Liver (tissue), 9 donors: ENCODE results near the gene MCCC1. TPM values are rescaled to one million over a fixed set of nuclear protein-coding genes. Genes with fewer than 3 reads are reported as not detected.

ENCODE experiments used
- DNase-seq: peaks from one replicate; pipeline ENCODE4 v3.0.0-alpha.2; 2017; ENCODE audit warnings: low spot score
- H3K27ac ChIP-seq, 2 donors: one replicate each; pipeline ENCODE4 v1.7.0; 2013; ENCODE audit warnings: inconsistent platforms in 2 of 2, low read length in 2 of 2, control low read depth in 1 of 2, low read depth in 1 of 2, mild to moderate bottlenecking in 1 of 2
- H3K27me3 ChIP-seq, 4 donors: one replicate each; pipeline versions ENCODE4 v1.6.1 to v1.7.0; 2013; ENCODE audit warnings: low read length in 3 of 4, inconsistent platforms in 1 of 4, mild to moderate bottlenecking in 1 of 4, moderate library complexity in 1 of 4; ENCODE audit not compliant: control insufficient read depth in 4 of 4, insufficient read depth in 4 of 4
- H3K36me3 ChIP-seq, 4 donors: one replicate each; pipeline versions ENCODE4 v1.6.1 to v1.7.0; 2013; ENCODE audit warnings: low read length in 3 of 4, mild to moderate bottlenecking in 3 of 4, low read depth in 1 of 4, moderate library complexity in 1 of 4; ENCODE audit not compliant: control insufficient read depth in 4 of 4, insufficient read depth in 3 of 4
- H3K4me1 ChIP-seq, 4 donors: one replicate each; pipeline versions ENCODE4 v1.6.1 to v1.7.0; 2013; ENCODE audit warnings: low read length in 3 of 4, mild to moderate bottlenecking in 3 of 4, moderate library complexity in 1 of 4; ENCODE audit not compliant: control insufficient read depth in 4 of 4, insufficient read depth in 4 of 4
- H3K4me3 ChIP-seq, 3 donors: one replicate each; pipeline versions ENCODE4 v1.6.1 to v1.7.0; 2013; ENCODE audit warnings: low read length in 3 of 3, control low read depth in 1 of 3, low read depth in 1 of 3, mild to moderate bottlenecking in 1 of 3
- H3K9ac ChIP-seq, 2 donors: one replicate each; pipeline ENCODE4 v1.7.0; 2013; ENCODE audit warnings: low read length in 2 of 2, mild to moderate bottlenecking in 2 of 2, moderate library complexity in 2 of 2, control low read depth in 1 of 2, low read depth in 1 of 2
- H3K9me3 ChIP-seq, 4 donors: one replicate each; pipeline versions ENCODE4 v1.6.1 to v1.7.0; 2013; ENCODE audit warnings: low read length in 3 of 4; ENCODE audit not compliant: control insufficient read depth in 4 of 4
- FOXA2 ChIP-seq: IDR thresholded peaks from 2 replicates; pipeline ENCODE4 v1.6.1; 2016; ENCODE audit warnings: antibody characterized with exemption
- GABPA ChIP-seq, 2 donors: IDR thresholded peaks in 1 of 2; conservative IDR thresholded peaks in 1 of 2; 2 replicates each; pipeline ENCODE4 v1.6.1; 2016; ENCODE audit warnings: antibody characterized with exemption in 2 of 2, mild to moderate bottlenecking in 1 of 2, moderate library complexity in 1 of 2
- HNF4A ChIP-seq, 2 donors: conservative IDR thresholded peaks; 2 replicates each; pipeline ENCODE4 v1.6.1; 2016; ENCODE audit warnings: antibody characterized with exemption in 2 of 2, mild to moderate bottlenecking in 2 of 2
- HNF4G ChIP-seq: IDR thresholded peaks from 2 replicates; pipeline ENCODE4 v1.6.1; 2016; ENCODE audit warnings: antibody characterized with exemption
- NR2F2 ChIP-seq: IDR thresholded peaks from 2 replicates; pipeline ENCODE4 v1.6.1; 2016; ENCODE audit warnings: antibody characterized with exemption
- RAD21 ChIP-seq, 2 donors: IDR thresholded peaks; 2 replicates each; pipeline ENCODE4 v1.6.1; 2016; ENCODE audit warnings: antibody characterized with exemption in 2 of 2, mild to moderate bottlenecking in 2 of 2
- RXRA ChIP-seq, 2 donors: IDR thresholded peaks; 2 replicates each; pipeline ENCODE4 v1.6.1; 2017 to 2018; ENCODE audit warnings: antibody characterized with exemption in 2 of 2, mild to moderate bottlenecking in 1 of 2
- SP1 ChIP-seq: IDR thresholded peaks from 2 replicates; pipeline ENCODE4 v1.6.1; 2018; ENCODE audit warnings: antibody characterized with exemption, mild to moderate bottlenecking
- TAF1 ChIP-seq: conservative IDR thresholded peaks from 2 replicates; pipeline ENCODE4 v1.6.1; 2016; ENCODE audit warnings: antibody characterized with exemption, mild to moderate bottlenecking
- YY1 ChIP-seq: IDR thresholded peaks from 2 replicates; pipeline ENCODE4 v1.6.1; 2016; ENCODE audit warnings: antibody characterized with exemption, mild to moderate bottlenecking
- WGBS: extraction: QIAGEN DNeasy Blood & Tissue Kit; methylation state at CpG from one replicate; pipeline ENCODE4 v1.1.7; 2013; 5-methylcytosine and 5-hydroxymethylcytosine counted together
- polyA plus RNA-seq, 2 donors: library from polyadenylated mRNA; stranded (reverse) in 1 of 2; unstranded in 1 of 2; fragments of 200-250 nt in 1 of 2; fragments of >200 nt in 1 of 2; fragmentation: Nextera tagmentation in 1 of 2; extraction: Ambion mirVana in 1 of 2; gene quantifications; one replicate each; pipeline versions ENCODE4 v1.2.1 to v1.2.3, GENCODE V29; 2013 to 2015
- total RNA-seq, 2 donors: library from RNA; depleted of rRNA; stranded (reverse); fragments of >200 nt; gene quantifications; one replicate each; pipeline ENCODE4 v1.2.3, GENCODE V29; 2014
- TF ChIP-seq, protein P1 (sequence below): IDR thresholded peaks from 2 replicates; pipeline ENCODE4 v1.6.1; 2016; ENCODE audit warnings: antibody characterized with exemption
- TF ChIP-seq, protein P2 (sequence below): IDR thresholded peaks from 2 replicates; pipeline ENCODE4 v1.6.1; 2016; ENCODE audit warnings: antibody characterized with exemption
- TF ChIP-seq, protein P3 (sequence below): IDR thresholded peaks from 2 replicates; pipeline ENCODE4 v1.6.1; 2016; ENCODE audit warnings: antibody characterized with exemption
- TF ChIP-seq, protein P4 (sequence below): IDR thresholded peaks from 2 replicates; pipeline ENCODE4 v1.6.1; 2016; ENCODE audit warnings: antibody characterized with exemption, mild to moderate bottlenecking
- TF ChIP-seq, protein P5 (sequence below): fragments of 150-350 bp; IDR thresholded peaks from 2 replicates; pipeline ENCODE4 v1.5.1; 2017; ENCODE audit warnings: improper control_type of control experiment, low read depth, low read length; ENCODE audit not compliant: missing input control
- donor health status: healthy.
- donor health status: healthy.
- donor health status: healthy.
- donor health status: healthy.
- donor health status: healthy.

Gene MCCC1
- total and polyA plus RNA-seq, 4 donors, result 23.4 to 40.0 (median 34.5) TPM

DNA sequence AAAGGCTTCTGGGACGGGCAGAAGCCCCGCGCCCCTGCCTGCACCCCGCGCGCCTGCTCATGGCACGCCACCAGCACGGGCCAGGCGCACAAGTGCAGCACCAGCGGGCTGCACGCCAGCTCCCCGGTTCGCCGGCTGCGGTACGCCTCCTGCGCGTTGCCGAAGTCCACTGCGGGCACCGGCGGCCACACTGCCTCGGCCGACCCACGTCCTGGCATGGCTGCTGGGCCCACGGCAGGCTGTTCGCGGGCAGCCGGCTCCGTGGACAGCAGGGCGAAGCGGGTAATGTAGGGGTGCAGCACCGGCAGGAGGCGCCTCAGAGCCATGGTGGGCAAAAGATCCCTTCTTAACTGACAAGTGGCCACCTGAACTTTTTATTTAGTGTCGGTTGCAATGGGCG, 34.8 kb downstream of the MCCC1 start:
- H3K9ac ChIP-seq, result no peak overlapping the region
- DNase-seq, result no peak
- TF ChIP-seq, protein P1, sequence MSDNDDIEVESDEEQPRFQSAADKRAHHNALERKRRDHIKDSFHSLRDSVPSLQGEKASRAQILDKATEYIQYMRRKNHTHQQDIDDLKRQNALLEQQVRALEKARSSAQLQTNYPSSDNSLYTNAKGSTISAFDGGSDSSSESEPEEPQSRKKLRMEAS, result no peak
- TF ChIP-seq HNF4G, result no peak
- no peak for TF ChIP-seq YY1
- TF ChIP-seq, protein P2, sequence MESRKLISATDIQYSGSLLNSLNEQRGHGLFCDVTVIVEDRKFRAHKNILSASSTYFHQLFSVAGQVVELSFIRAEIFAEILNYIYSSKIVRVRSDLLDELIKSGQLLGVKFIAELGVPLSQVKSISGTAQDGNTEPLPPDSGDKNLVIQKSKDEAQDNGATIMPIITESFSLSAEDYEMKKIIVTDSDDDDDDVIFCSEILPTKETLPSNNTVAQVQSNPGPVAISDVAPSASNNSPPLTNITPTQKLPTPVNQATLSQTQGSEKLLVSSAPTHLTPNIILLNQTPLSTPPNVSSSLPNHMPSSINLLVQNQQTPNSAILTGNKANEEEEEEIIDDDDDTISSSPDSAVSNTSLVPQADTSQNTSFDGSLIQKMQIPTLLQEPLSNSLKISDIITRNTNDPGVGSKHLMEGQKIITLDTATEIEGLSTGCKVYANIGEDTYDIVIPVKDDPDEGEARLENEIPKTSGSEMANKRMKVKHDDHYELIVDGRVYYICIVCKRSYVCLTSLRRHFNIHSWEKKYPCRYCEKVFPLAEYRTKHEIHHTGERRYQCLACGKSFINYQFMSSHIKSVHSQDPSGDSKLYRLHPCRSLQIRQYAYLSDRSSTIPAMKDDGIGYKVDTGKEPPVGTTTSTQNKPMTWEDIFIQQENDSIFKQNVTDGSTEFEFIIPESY, result no peak
- TF ChIP-seq, protein P3, sequence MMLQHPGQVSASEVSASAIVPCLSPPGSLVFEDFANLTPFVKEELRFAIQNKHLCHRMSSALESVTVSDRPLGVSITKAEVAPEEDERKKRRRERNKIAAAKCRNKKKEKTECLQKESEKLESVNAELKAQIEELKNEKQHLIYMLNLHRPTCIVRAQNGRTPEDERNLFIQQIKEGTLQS, result no peak
- TF ChIP-seq TAF1, result no peak
- no peak for TF ChIP-seq HNF4A (conservative IDR thresholded peaks at IDR 0.05)
- TF ChIP-seq FOXA2, result no peak
- no peaks in the 10 kb centered on the region for H3K27me3 ChIP-seq
- WGBS, result 94% methylated on average over 36 of the region's 36 CpGs
- no peaks in the 10 kb centered on the region for H3K4me1 ChIP-seq
- peaks cover 1 to 13% (median 5%) of the 10 kb centered on the region in 4 donors for H3K36me3 ChIP-seq
- H3K9me3 ChIP-seq, result no peaks in the 10 kb centered on the region
- no peak overlapping the region for H3K27ac ChIP-seq
- no peak overlapping the region for H3K4me3 ChIP-seq

DNA sequence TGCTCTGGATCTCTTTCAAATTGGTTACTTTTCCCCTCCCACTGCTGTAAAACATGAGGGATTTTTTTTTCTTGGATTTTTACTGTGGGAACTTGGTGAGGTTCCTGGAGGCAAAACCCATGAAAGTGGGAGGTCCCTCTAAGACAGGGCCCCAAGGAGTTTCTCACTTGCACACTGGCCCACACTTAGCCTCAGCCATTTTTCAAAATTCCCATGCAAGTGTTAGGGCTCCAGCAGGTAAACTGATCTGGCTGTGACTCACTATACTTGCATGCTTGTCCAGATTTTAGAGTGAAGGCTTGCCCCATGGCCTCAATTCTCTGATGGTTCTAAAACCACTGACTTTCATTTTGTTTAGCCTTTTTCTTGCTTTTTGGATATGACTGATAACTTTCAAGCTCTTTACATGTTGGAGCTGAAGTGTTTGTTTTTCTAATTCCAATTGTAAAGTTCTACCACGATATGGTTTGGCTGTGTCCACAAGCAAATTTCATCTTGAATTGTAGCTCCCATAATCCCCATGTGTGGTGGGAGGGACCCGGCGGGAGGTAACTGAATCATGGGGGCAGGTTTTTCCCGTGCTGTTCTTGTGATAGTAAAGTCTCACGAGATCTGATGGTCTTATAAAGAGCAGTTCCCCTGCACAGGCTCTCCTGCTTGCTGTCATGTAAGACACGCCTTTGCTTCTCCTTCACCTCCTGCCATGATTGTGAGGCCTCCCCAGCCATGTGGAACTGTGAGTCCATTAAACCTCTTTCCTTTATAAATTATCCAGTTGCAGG, 37.7 kb downstream of the MCCC1 start:
- whole genome bisulfite sequencing, result 94% methylated on average over 6 of the region's 6 CpGs
- H3K9me3 ChIP-seq, result no peaks in the 10 kb centered on the region
- DNase-seq, result no peak
- H3K4me1 ChIP-seq, result no peaks in the 10 kb centered on the region
- H3K27ac ChIP-seq, result no peak overlapping the region
- H3K36me3 ChIP-seq, result peaks cover 4 to 10% (median 4%) of the 10 kb centered on the region in 4 donors
- TF ChIP-seq GABPA (IDR thresholded peaks at IDR 0.05 in 1 of 2, conservative IDR thresholded peaks at IDR 0.05 in 1 of 2), result no peak
- no peak for TF ChIP-seq RXRA (IDR thresholded peaks at IDR 0.05)
- TF ChIP-seq HNF4A (conservative IDR thresholded peaks at IDR 0.05), result no peak
- no peak for TF ChIP-seq SP1
- TF ChIP-seq YY1, result no peak
- TF ChIP-seq, protein P1, result no peak
- TF ChIP-seq, protein P4, sequence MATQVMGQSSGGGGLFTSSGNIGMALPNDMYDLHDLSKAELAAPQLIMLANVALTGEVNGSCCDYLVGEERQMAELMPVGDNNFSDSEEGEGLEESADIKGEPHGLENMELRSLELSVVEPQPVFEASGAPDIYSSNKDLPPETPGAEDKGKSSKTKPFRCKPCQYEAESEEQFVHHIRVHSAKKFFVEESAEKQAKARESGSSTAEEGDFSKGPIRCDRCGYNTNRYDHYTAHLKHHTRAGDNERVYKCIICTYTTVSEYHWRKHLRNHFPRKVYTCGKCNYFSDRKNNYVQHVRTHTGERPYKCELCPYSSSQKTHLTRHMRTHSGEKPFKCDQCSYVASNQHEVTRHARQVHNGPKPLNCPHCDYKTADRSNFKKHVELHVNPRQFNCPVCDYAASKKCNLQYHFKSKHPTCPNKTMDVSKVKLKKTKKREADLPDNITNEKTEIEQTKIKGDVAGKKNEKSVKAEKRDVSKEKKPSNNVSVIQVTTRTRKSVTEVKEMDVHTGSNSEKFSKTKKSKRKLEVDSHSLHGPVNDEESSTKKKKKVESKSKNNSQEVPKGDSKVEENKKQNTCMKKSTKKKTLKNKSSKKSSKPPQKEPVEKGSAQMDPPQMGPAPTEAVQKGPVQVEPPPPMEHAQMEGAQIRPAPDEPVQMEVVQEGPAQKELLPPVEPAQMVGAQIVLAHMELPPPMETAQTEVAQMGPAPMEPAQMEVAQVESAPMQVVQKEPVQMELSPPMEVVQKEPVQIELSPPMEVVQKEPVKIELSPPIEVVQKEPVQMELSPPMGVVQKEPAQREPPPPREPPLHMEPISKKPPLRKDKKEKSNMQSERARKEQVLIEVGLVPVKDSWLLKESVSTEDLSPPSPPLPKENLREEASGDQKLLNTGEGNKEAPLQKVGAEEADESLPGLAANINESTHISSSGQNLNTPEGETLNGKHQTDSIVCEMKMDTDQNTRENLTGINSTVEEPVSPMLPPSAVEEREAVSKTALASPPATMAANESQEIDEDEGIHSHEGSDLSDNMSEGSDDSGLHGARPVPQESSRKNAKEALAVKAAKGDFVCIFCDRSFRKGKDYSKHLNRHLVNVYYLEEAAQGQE, result no peak
- no peak for TF ChIP-seq RAD21 (IDR thresholded peaks at IDR 0.05)
- no peak for TF ChIP-seq FOXA2
- TF ChIP-seq HNF4G, result no peak
- TF ChIP-seq NR2F2, result no peak
- TF ChIP-seq, protein P5, sequence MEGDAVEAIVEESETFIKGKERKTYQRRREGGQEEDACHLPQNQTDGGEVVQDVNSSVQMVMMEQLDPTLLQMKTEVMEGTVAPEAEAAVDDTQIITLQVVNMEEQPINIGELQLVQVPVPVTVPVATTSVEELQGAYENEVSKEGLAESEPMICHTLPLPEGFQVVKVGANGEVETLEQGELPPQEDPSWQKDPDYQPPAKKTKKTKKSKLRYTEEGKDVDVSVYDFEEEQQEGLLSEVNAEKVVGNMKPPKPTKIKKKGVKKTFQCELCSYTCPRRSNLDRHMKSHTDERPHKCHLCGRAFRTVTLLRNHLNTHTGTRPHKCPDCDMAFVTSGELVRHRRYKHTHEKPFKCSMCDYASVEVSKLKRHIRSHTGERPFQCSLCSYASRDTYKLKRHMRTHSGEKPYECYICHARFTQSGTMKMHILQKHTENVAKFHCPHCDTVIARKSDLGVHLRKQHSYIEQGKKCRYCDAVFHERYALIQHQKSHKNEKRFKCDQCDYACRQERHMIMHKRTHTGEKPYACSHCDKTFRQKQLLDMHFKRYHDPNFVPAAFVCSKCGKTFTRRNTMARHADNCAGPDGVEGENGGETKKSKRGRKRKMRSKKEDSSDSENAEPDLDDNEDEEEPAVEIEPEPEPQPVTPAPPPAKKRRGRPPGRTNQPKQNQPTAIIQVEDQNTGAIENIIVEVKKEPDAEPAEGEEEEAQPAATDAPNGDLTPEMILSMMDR, result no peak
- TF ChIP-seq, protein P3, result no peak
- H3K4me3 ChIP-seq, result no peak overlapping the region
- no peaks in the 10 kb centered on the region for H3K27me3 ChIP-seq
- H3K9ac ChIP-seq, result no peak overlapping the region
